ENCODE results near the gene B4GALT4.

- TF ChIP-seq CTCF (IDR thresholded peaks at IDR 0.05; ENCODE audit: insufficient read depth, low read length): no peak
- no peak for TF ChIP-seq SPI1 (IDR thresholded peaks at IDR 0.05; ENCODE audit: borderline replicate concordance, low read depth)
- no peak for TF ChIP-seq POLR2AphosphoS5 (IDR thresholded peaks at IDR 0.05; ENCODE audit: low read depth)
Measured at GRCh38 chr3:119219069-119219468, 21.6 kb downstream of the B4GALT4 start.
